Stimulated activated CD8-positive, alpha-beta memory T cell treated with anti-CD3 and anti-CD28 coated beads, Interleukin-2, amount 100 ng/mL, for 1 hour (primary cell): ENCODE data around the gene MGARP.
A peak's percentile ranks its signal among the peaks of the same experiment; 100 is the strongest.
"Not testable (repeated sequence)": the region's sequence is repeated elsewhere in the genome, so short reads cannot be mapped to it uniquely, and the experiment has no call there.

Source experiments
- DNase-seq, 2 donors: peaks; one replicate each; pipeline ENCODE4 v3.0.0-alpha.2; 2020; ENCODE audit warnings: low read depth in 2 of 2

Gene MGARP

GRCh38 chr4:139279760-139280620 is at the start of gene MGARP:
MGARP (minus strand) TSS chr4:139280225; CDS start chr4:139280158, 67 bp downstream.
- no peak for DNase-seq

GRCh38 chr4:139329665-139330200 is 49.7 kb upstream of the MGARP start:
- DNase-seq: no peak

- no peak for DNase-seq
Observed at GRCh38 chr4:139324620-139325019, 44.6 kb upstream of the MGARP start.

- not testable (repeated sequence) for DNase-seq
Observed at GRCh38 chr4:139322541-139322940, 42.5 kb upstream of the MGARP start.

- not testable (repeated sequence) for DNase-seq
Observed at GRCh38 chr4:139322070-139322469, 42.0 kb upstream of the MGARP start.

- DNase-seq: no peak
Observed at GRCh38 chr4:139319571-139319970, 39.5 kb upstream of the MGARP start.

- DNase-seq: no peak
Observed at GRCh38 chr4:139317635-139318034, 37.6 kb upstream of the MGARP start.

GRCh38 chr4:139316733-139317132 is 36.7 kb upstream of the MGARP start:
- DNase-seq: no peak

- DNase-seq: no peak
Observed at GRCh38 chr4:139315221-139315675, 35.2 kb upstream of the MGARP start.

GRCh38 chr4:139314047-139314800 is 34.2 kb upstream of the MGARP start:
- no peak for DNase-seq

GRCh38 chr4:139313414-139313813 is 33.4 kb upstream of the MGARP start:
- not testable (repeated sequence) for DNase-seq

GRCh38 chr4:139312552-139313332 is 32.7 kb upstream of the MGARP start:
- no peak for DNase-seq

GRCh38 chr4:139311909-139312308 is 31.9 kb upstream of the MGARP start:
- no peak for DNase-seq

- DNase-seq: no peak
Observed at GRCh38 chr4:139304920-139305319, 24.9 kb upstream of the MGARP start.

GRCh38 chr4:139301821-139302611 is 22.0 kb upstream of the MGARP start, which contains the start of gene NDUFC1:
NDUFC1 (minus strand) TSS chr4:139302477; CDS start chr4:139295798, 6,679 bp downstream.
- peak in 1 of 2 donors; percentile 43 for DNase-seq

- peak; percentile 92 to 96 for DNase-seq
Observed at GRCh38 chr4:139301113-139301820, 21.2 kb upstream of the MGARP start, which contains the start of gene NAA15. NAA15 (plus strand) TSS chr4:139301505; CDS start chr4:139301778, 273 bp downstream.

- DNase-seq: no peak
Observed at GRCh38 chr4:139300431-139301112, 20.5 kb upstream of the MGARP start.

GRCh38 chr4:139299536-139299935 is 19.5 kb upstream of the MGARP start:
- no peak for DNase-seq

- no peak for DNase-seq
Observed at GRCh38 chr4:139297001-139297410, 17.0 kb upstream of the MGARP start.
